ENCODE measurements around the gene CCL5. TPM values are rescaled to one million over a fixed set of nuclear protein-coding genes. Genes with fewer than 3 reads are reported as not detected.
"Not testable (repeated sequence)": the region's sequence is repeated elsewhere in the genome, so short reads cannot be mapped to it uniquely, and the experiment has no call there.

Gene CCL5
- total RNA-seq, 1 donor from 2014 or later = 1.8 TPM

GRCh38 chr17:35898283-35899070, 18.3 kb upstream of the CCL5 start:
- DNase-seq (ENCODE audit: extremely low read depth, low read depth, low spot score) = no peak

DNA sequence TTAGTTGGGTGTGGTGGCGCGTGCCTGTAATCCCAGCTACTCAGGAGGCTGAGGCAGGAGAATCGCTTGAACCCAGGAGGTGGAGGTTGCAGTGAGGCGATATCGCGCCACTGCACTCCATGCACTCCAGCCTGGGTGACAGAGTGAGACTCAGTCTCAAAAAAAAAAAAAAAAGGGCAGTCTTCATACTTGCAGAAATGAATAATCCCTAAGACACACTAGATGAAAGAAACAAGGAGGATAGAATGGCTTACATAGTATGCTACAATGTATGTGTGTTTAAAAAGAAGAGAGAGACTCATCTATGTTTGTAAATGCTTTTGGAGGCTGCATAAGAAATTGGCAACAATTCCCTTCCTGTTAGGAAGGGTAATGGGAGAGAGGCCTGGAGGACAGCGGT, 17.6 kb upstream of the CCL5 start:
- not testable (repeated sequence) for DNase-seq (ENCODE audit: extremely low read depth, low read depth, low spot score)

- no peak for DNase-seq (ENCODE audit: extremely low read depth, low read depth, low spot score)
Measured at GRCh38 chr17:35895636-35896587, 15.8 kb upstream of the CCL5 start.

DNA sequence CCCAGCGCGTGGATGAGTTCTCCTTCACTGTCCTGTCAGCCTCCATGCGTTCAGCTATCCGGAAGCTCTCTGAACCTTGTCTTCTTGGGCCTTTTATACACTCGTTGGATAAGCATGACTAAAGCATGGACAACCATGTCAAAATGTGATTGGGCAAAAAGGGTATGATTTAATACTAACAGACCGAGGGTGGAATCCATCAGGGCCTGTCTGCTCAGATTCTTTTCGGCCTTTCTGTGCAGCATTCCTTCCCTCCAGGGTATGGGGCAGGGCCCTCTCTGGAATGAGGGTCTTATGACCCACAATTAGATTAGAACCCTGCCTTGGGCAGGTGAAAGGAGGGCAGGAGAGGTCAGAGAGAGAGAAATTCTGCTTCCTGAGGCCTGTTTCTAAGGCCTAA, 14.0 kb upstream of the CCL5 start:
- no peak for DNase-seq (ENCODE audit: extremely low read depth, low read depth, low spot score)

DNA sequence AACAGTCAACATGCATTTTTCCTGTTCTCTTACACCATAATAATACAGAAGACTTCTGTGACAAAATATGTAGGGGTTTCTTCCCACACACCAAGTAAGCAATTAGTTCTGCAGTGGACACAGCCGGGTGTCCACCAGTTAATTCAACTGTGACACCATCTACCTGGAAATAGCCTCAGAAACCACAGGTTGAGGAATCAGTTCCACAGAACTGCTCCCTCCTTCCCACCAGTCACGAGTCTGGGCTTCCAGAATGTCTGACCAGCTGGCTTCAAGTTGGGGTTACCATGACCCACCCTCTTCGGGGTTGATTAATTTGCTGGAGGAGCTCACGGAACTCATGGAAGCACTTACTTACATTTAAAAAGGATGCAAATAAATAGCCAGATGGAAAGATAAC, 13.6 kb upstream of the CCL5 start:
- DNase-seq (ENCODE audit: extremely low read depth, low read depth, low spot score) = no peak

DNA sequence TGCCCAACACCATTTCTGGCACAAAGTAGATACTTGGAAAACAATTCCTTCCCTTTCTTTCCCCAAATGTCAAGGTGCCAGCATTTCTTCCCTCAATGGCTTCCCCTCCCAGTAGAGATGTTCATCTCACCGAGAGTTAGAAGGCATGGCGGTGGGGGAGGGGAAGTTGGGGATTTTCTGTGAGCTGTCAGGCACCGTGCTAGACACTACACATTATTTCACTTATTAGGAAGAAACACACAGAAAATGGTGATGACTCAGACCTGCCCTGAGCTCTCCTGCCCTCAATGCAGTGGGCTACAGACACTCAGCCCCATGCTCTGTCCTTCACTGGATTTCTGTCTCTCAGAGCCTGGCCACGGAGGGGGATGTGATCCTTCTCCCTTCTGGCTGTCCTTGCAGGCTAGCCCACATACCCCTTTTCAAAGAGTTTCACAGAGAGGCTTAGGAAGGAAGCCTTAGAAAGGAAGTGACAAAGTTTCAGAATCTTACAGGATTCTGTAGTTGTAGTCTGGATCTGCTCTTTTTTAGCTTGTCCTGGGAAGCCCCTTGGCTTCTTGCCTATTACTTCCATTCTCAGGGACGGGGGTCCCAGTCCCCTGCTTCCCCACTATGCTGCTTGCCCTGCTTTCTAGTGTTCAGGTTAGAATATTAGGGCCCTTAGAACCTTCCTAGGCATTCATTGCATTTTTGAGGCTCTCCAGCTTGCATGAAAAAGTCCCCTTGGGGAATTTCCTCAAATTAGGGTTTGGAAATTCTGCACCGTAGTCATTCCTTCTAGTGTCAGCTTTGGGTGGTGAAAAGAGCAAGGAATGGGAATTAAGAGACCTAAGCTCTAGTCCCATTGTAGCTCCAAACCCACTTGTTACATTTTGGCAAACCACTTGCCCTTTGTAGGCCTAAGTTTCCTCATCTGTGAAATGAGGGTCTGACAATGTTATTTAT, 12.2 kb upstream of the CCL5 start:
- DNase-seq (ENCODE audit: extremely low read depth, low read depth, low spot score) = no peak

GRCh38 chr17:35891269-35891668, 11.1 kb upstream of the CCL5 start:
- no peak for DNase-seq (ENCODE audit: extremely low read depth, low read depth, low spot score)

DNA sequence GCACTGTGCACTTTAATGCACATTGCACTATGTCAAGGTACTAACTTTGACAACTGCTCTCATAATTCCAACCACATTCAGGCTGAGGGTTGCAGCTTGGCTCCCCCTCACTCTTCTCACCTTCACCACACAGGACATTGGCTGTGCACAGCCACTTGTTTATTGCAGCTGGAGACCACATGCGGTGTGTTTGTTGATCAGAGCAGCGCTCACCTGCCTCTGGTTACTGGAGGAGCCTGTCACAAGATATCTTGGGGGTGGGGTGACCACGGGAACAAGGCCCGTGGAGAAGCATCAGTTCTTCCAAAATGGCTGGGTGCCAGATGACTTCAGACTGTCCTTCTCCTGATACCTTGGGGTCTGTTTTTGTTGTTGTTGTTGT, 10.6 kb upstream of the CCL5 start:
- DNase-seq (ENCODE audit: extremely low read depth, low read depth, low spot score) = no peak

GRCh38 chr17:35889818-35890773, 9.9 kb upstream of the CCL5 start:
- no peak for DNase-seq (ENCODE audit: extremely low read depth, low read depth, low spot score)

- no peak for DNase-seq (ENCODE audit: extremely low read depth, low read depth, low spot score)
Measured at GRCh38 chr17:35889241-35889640, 9.1 kb upstream of the CCL5 start.

- DNase-seq (ENCODE audit: extremely low read depth, low read depth, low spot score) = no peak
Measured at GRCh38 chr17:35878361-35878760, 1.8 kb downstream of the CCL5 start.

DNA sequence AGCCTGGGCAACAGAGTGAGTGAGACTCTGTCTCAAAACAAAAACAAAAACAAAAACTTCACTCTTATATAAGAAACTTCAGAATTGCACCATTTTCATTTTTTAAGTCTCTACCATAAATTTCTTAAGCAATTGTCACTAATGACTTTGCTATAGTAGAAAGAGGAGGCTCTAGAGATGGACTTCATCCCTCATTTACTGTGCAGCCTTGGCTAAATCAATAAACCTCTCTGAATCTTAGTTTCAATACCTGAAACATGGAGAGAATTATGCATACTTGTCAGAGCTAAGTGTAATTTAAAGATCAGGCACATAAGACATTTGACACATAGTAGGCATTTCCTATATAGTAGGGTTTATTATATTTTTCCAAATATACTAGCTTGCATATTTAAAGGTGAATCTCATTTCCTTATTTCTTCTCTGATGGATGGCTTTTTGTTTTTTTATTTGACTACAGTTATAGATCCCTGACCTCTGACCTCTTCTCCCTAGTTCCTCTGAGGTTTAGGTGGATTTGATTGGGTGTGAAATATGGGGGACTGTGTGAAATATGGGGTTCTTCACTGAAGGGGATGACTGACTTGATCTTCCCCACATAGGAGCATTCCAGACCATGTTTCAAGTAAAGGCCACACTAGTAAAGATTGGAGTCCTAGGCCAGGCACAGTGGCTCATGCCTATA, 2.7 kb downstream of the CCL5 start:
- DNase-seq (ENCODE audit: extremely low read depth, low read depth, low spot score) = no peak

- no peak for DNase-seq (ENCODE audit: extremely low read depth, low read depth, low spot score)
Measured at GRCh38 chr17:35876534-35876933, 3.6 kb downstream of the CCL5 start.

GRCh38 chr17:35875800-35876139, 4.4 kb downstream of the CCL5 start:
- no peak for DNase-seq (ENCODE audit: extremely low read depth, low read depth, low spot score)

- DNase-seq (ENCODE audit: extremely low read depth, low read depth, low spot score) = no peak
Measured at GRCh38 chr17:35875072-35875799, 4.9 kb downstream of the CCL5 start.

DNA sequence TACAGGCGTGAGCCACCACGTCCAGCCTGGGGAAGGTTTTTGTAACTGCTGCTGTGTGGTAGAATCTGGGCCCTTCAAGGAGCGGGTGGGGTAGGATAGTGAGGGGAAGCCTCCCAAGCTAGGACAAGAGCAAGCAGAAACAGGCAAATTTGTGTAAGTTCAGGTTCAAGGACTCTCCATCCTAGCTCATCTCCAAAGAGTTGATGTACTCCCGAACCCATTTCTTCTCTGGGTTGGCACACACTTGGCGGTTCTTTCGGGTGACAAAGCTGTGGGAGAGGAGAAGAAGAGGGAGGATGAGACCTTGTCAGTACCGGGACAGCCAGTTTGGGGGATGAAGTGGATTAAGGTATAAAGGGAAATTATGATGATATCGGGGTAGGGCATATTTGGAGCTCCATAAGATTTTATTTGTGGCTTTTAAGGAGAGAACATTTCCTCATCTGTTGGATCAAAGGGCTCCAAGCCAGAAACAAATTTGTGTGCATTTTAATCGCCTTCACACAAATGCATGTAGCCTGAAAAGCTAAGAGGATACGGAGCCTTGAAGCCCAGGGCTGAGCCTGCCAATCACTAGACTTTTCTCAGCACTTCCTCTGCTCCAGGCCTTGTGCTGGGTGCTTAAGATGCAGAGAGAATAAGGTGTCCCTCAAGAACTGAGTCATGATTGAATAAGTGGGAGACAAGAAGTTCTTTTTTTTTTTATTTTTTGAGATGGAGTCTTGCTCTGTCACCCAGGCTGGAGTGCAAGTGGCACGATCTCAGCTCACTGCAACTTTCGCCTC, 7.8 kb downstream of the CCL5 start:
- no peak for DNase-seq (ENCODE audit: extremely low read depth, low read depth, low spot score)

DNA sequence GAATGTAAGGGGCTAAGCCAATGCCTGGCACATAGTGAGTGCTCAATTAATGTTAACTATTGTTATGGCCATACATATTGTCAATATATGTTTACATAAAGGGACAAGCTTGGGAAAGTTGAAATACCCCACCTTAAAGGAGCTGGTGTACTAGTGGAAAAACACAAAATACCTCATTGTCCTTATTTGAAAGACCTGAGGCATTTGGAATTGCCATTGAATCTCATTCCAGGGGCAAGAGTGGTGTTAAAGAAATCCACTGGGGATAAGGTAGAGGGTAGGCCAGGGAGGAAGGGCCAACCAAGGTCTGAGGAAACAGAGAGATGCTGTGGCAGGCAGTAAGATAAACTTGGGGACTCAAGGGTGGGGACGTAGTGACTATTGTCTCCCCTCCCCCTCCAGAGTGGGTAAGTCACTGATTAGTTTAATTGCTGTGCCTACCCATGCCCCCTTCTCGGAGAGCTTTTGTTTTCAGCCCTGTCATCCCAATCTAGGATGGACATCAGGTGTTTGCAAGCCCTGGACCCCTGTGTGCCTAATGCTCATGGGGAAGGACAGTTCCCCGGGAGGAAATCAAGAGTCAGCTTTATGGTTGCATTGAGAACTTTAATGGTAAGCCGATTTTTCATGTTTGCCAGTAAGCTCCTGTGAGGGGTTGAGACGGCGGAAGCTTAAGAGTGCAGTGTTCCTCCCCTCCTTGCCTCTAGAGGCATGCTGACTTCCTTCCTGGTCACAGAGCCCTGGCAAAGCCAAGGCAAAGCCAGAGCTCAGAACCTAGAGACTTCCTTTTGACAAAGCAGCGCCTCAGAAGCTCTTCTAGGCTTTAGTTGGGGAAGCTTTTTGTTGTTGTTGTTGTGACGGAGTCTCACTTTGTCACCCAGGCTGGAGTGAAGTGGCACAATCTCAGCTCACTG, 9.0 kb downstream of the CCL5 start:
- DNase-seq (ENCODE audit: extremely low read depth, low read depth, low spot score) = no peak
